GM12878 (cell line): ENCODE results near the gene GRM7. TPM values are rescaled to one million over a fixed set of nuclear protein-coding genes. Genes with fewer than 3 reads are reported as not detected.

Source experiments
- ATAC-seq: fragments of 200-7000 bp; cut with Tn5 transposase; 3 replicates; pipeline ENCODE4 v1.9.1; 2020; ENCODE audit warnings: mild to moderate bottlenecking, moderate library complexity
- BruUV-seq: library from RNA; stranded (reverse); fragments of 400-500 nt; replicated peaks from 2 replicates; lab custom pipeline; 2021; lab: Mats Ljungman, UMichigan
- CTCF ChIA-PET: fragments of 300-600 bp; sonication (Branson Sonifier 250); formaldehyde crosslinking; extraction: SDS; loops from one replicate; lab custom pipeline; 2021; ENCODE audit warnings: inconsistent platforms; lab: Yijun Ruan, JAX
- POLR2A ChIA-PET: fragments of 350-600 bp; formaldehyde crosslinking; extraction: SDS; loops from one replicate; lab custom pipeline; 2021; ENCODE audit warnings: inconsistent platforms; lab: Charles Lee
- RAD21 ChIA-PET: fragments of 300-600 bp; sonication (Branson Sonifier 250); formaldehyde crosslinking; loops from one replicate; lab custom pipeline; 2023; ENCODE audit warnings: antibody characterized with exemption; ENCODE audit not compliant: unreplicated experiment; lab: Charles Lee
- SMC1A ChIA-PET: fragments of 300-600 bp; sonication (Branson Sonifier 250); formaldehyde crosslinking; loops from one replicate; lab custom pipeline; 2023; ENCODE audit not compliant: unreplicated experiment, uncharacterized antibody; lab: Charles Lee
- DNase-seq: peaks from one replicate; pipeline ENCODE4 v3.0.0-alpha.2; 2011; ENCODE audit warnings: low read depth, low spot score
- FAIRE-seq: peaks from 3 replicates; lab custom pipeline; 2011; peaks lifted over from hg19 to GRCh38; lab: Jason Lieb, UNC
- H2AFZ ChIP-seq: 2 replicates; pipeline ENCODE4 v1.6.0; 2011; ENCODE audit warnings: low read depth, low read length, control low read depth; ENCODE audit not compliant: control insufficient read depth
- H3K27ac ChIP-seq: 2 replicates; pipeline ENCODE4 v1.5.1; 2011; ENCODE audit warnings: control low read depth; ENCODE audit not compliant: control insufficient read depth, insufficient read depth
- H3K27me3 ChIP-seq, 2 experiments: replicated peaks in 1 of 2; 2 replicates each; pipeline versions ENCODE4 v1.6.0 to v1.6.1; 2011; ENCODE audit warnings: low read length in 1 of 2; ENCODE audit not compliant: control insufficient read depth in 2 of 2, insufficient read depth in 2 of 2
- H3K36me3 ChIP-seq, 2 experiments: 2 replicates each; pipeline ENCODE4 v1.5.1; 2011; ENCODE audit warnings: low read length in 1 of 2; ENCODE audit not compliant: control insufficient read depth in 2 of 2, insufficient read depth in 2 of 2
- H3K4me1 ChIP-seq: 2 replicates; pipeline ENCODE4 v1.6.1; 2011; ENCODE audit warnings: mild to moderate bottlenecking, low read length, moderate library complexity, mixed read lengths; ENCODE audit not compliant: control insufficient read depth, insufficient read depth
- H3K4me2 ChIP-seq: 2 replicates; pipeline ENCODE4 v1.6.0; 2011; ENCODE audit warnings: control low read depth; ENCODE audit not compliant: control insufficient read depth, insufficient read depth
- H3K4me3 ChIP-seq: fragments of 200-600 bp; sonication (generic); 2 replicates; pipeline ENCODE4 v1.5.1; 2016
- H3K79me2 ChIP-seq: 2 replicates; pipeline ENCODE4 v1.6.0; 2011; ENCODE audit warnings: low read length; ENCODE audit not compliant: control insufficient read depth, insufficient read depth
- H3K9ac ChIP-seq: 2 replicates; pipeline ENCODE4 v1.8.0; 2011; ENCODE audit warnings: low read length, control low read depth, mixed read lengths; ENCODE audit not compliant: control insufficient read depth, insufficient read depth
- H3K9me3 ChIP-seq: replicated peaks from 3 replicates; pipeline ENCODE4 v1.5.1; 2011; ENCODE audit warnings: mild to moderate bottlenecking, low read length; ENCODE audit not compliant: control insufficient read depth, insufficient read depth
- H4K20me1 ChIP-seq: 2 replicates; pipeline ENCODE4 v1.6.0; 2011; ENCODE audit not compliant: control insufficient read depth, insufficient read depth
- IRF5 ChIP-seq: fragments of 450-650 bp; IDR thresholded peaks from 2 replicates; pipeline ENCODE4 v1.6.1; 2017; ENCODE audit warnings: borderline replicate concordance
- NR2C1 ChIP-seq: fragments of 450-650 bp; IDR thresholded peaks from 2 replicates; pipeline ENCODE4 v1.6.1; 2017; ENCODE audit warnings: antibody characterized with exemption, mild to moderate bottlenecking, moderate library complexity
- ZBTB11 ChIP-seq: fragments of 450-650 bp; formaldehyde crosslinking; IDR thresholded peaks from 2 replicates; pipeline ENCODE4 v1.5.0; 2022; ENCODE audit warnings: mild to moderate bottlenecking, missing genetic modification characterization
- WGBS: methylation state at CpG from one replicate; pipeline ENCODE4 v1.1.6; 2016; ENCODE audit warnings: low lambda C conversion rate; ENCODE audit not compliant: insufficient replicate concordance, insufficient coverage; ENCODE audit errors: missing lambda C conversion rate; 5-methylcytosine and 5-hydroxymethylcytosine counted together
- in situ Hi-C: fragments of 300-500 bp; cut with MboI; formaldehyde crosslinking; loops from 9 replicates; pipeline ENCODE4 v1.14.3; 2018; ENCODE audit warnings: mixed read lengths
- intact Hi-C: fragments of 100-400 bp; cut with micrococcal nuclease; formaldehyde crosslinking; loops from one replicate; pipeline ENCODE4 v1.14.2; 2022; ENCODE audit not compliant: unreplicated experiment
- polyA plus RNA-seq, 11 experiments: library from polyadenylated mRNA; depleted of rRNA in 4 of 11; unstranded in 6 of 11; stranded (reverse) in 5 of 11; fragments of >200 nt; fragmentation: Nextera tagmentation in 4 of 11; fragmentation: Illumina TruSeq in 1 of 11; extraction: Ambion mirVana in 4 of 11; extraction: Trizol in 1 of 11; gene quantifications; 1 replicate in 1 of 11; 2 replicates in 10 of 11; pipeline versions ENCODE4 v1.2.1 to v1.2.3, GENCODE V29; 2011 to 2016; ENCODE audit warnings: inconsistent platforms in 2 of 11, missing spikeins in 2 of 11, low read depth in 1 of 11
- total RNA-seq, 4 experiments: library from RNA; depleted of rRNA in 3 of 4; stranded (reverse); fragments of >200 nt in 3 of 4; fragmentation: Illumina TruSeq in 1 of 4; extraction: Trizol in 1 of 4; gene quantifications; 2 replicates each; pipeline versions ENCODE4 v1.2.1 to v1.2.3, GENCODE V29; 2013 to 2021
- TF ChIP-seq, protein P1 (sequence below): fragments of 450-650 bp; conservative IDR thresholded peaks from 2 replicates; pipeline ENCODE4 v1.6.1; 2017; ENCODE audit warnings: mild to moderate bottlenecking, moderate library complexity

GRM7 gene
- total and polyA plus RNA-seq, 10 of the 15 experiments (the other 5 are each of a cell fraction or from before 2014, with no cell fraction given), result not detected

- TF ChIP-seq, protein P1, sequence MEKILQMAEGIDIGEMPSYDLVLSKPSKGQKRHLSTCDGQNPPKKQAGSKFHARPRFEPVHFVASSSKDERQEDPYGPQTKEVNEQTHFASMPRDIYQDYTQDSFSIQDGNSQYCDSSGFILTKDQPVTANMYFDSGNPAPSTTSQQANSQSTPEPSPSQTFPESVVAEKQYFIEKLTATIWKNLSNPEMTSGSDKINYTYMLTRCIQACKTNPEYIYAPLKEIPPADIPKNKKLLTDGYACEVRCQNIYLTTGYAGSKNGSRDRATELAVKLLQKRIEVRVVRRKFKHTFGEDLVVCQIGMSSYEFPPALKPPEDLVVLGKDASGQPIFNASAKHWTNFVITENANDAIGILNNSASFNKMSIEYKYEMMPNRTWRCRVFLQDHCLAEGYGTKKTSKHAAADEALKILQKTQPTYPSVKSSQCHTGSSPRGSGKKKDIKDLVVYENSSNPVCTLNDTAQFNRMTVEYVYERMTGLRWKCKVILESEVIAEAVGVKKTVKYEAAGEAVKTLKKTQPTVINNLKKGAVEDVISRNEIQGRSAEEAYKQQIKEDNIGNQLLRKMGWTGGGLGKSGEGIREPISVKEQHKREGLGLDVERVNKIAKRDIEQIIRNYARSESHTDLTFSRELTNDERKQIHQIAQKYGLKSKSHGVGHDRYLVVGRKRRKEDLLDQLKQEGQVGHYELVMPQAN, result no peak
Measured at GRCh38 chr3:7625021-7625420, 764.1 kb downstream of the GRM7 start (continued).

GRCh38 chr3:7630351-7630911 is 769.5 kb downstream of the GRM7 start:
- ChIA-PET RAD21 (no interaction called here), SMC1A (no interaction called here), CTCF (interaction anchor here (0.6 kb wide), 1 partner anchor 65 kb away, joined by 4 read pairs; no protein-coding TSS in a partner anchor), POLR2A (no interaction called here)
- intact Hi-C loops, result no loop called here
- no peaks in the 10 kb centered on the region for H4K20me1 ChIP-seq
- no peaks in the 10 kb centered on the region for H3K27me3 ChIP-seq
- no peak overlapping the region for H3K4me2 ChIP-seq
- no peak overlapping the region for H2AFZ ChIP-seq
- 12% methylated on average over 4 of the region's 4 CpGs for WGBS
- no peak overlapping the region for H3K4me3 ChIP-seq
- no peaks in the 10 kb centered on the region for H3K79me2 ChIP-seq
- H3K4me1 ChIP-seq, result no peaks in the 10 kb centered on the region
- no peaks in the 10 kb centered on the region for H3K9me3 ChIP-seq
- no TSS peak for BruUV-seq
- ATAC-seq (no peak), DNase-seq (no peak), FAIRE-seq (no peak)
- H3K36me3 ChIP-seq, result no peaks in the 10 kb centered on the region
- TF ChIP-seq ZBTB11 (CRISPR knock-in tag) (no peak), IRF5 (no peak), NR2C1 (no peak)
- no peak overlapping the region for H3K9ac ChIP-seq
- H3K27ac ChIP-seq, result no peak overlapping the region
- in situ Hi-C loops, result no loop called here
